Breast epithelium (tissue), 4 donors: ENCODE results near the gene ZBTB34. TPM values are rescaled to one million over a fixed set of nuclear protein-coding genes. Genes with fewer than 3 reads are reported as not detected.

Experiments
- DNase-seq, 2 donors: peaks; one replicate each; pipeline ENCODE4 v3.0.0-alpha.2; 2019; ENCODE audit warnings: low spot score in 2 of 2
- H3K27ac ChIP-seq, 2 donors: fragments of 200-600 bp; sonication (generic) in 1 of 2; one replicate each; pipeline ENCODE4 v1.5.1; 2016 to 2019; ENCODE audit warnings: mild to moderate bottlenecking in 1 of 2
- H3K27me3 ChIP-seq, 2 donors: fragments of 200-600 bp; sonication (generic) in 1 of 2; one replicate each; pipeline versions ENCODE4 v1.5.1 to v1.6.0; 2017 to 2019; ENCODE audit warnings: control low read depth in 1 of 2, mild to moderate bottlenecking in 1 of 2
- H3K36me3 ChIP-seq: fragments of 200-600 bp; one replicate; pipeline ENCODE4 v1.5.1; 2019
- H3K4me1 ChIP-seq, 2 donors: fragments of 200-600 bp; sonication (generic); one replicate each; pipeline ENCODE4 v1.5.1; 2016 to 2019; ENCODE audit warnings: control low read depth in 1 of 2
- H3K4me3 ChIP-seq, 3 donors: fragments of 200-600 bp; sonication (generic); 1 replicate in 2 of 3; 2 replicates in 1 of 3; pipeline ENCODE4 v1.5.1; 2016 to 2019; ENCODE audit warnings: mild to moderate bottlenecking in 3 of 3, moderate library complexity in 2 of 3
- H3K9me3 ChIP-seq, 2 donors: fragments of 200-600 bp; sonication (generic) in 1 of 2; one replicate each; pipeline ENCODE4 v1.5.1; 2016 to 2019; ENCODE audit warnings: control low read depth in 1 of 2
- CTCF ChIP-seq, 3 donors: fragments of 450-650 bp; IDR thresholded peaks; one replicate each; pipeline ENCODE4 v1.5.1; 2016 to 2017; ENCODE audit warnings: antibody characterized with exemption in 3 of 3, mild to moderate bottlenecking in 3 of 3, moderate library complexity in 3 of 3
- POLR2A ChIP-seq: fragments of 450-650 bp; IDR thresholded peaks from one replicate; pipeline ENCODE4 v1.6.1; 2016; ENCODE audit warnings: antibody characterized with exemption, mild to moderate bottlenecking, moderate library complexity
- POLR2AphosphoS5 ChIP-seq, 3 donors: sonication (generic); formaldehyde crosslinking; IDR thresholded peaks; one replicate each; pipeline ENCODE4 v1.6.1; 2017; ENCODE audit warnings: antibody characterized with exemption in 3 of 3
- intact Hi-C: fragments of 100-400 bp; cut with DNase I; formaldehyde crosslinking; loops from one replicate; pipeline ENCODE4 v1.15.1; 2023; ENCODE audit warnings: low total_unique reads
- total RNA-seq, 3 donors: library from RNA; depleted of rRNA; stranded (reverse); fragments of >200 nt; gene quantifications; one replicate each; pipeline ENCODE4 v1.1.0, GENCODE V29; 2016

The ZBTB34 gene
- total RNA-seq, 3 donors from 2014 or later = 9.2 to 13.9 (median 12.2) TPM

- intact Hi-C loops = no loop called here
- TF ChIP-seq CTCF (IDR thresholded peaks at IDR 0.05) (no peak), POLR2A (no peak), POLR2AphosphoS5 (IDR thresholded peaks at IDR 0.05) (no peak)
- no peaks in the 10 kb centered on the region for H3K27me3 ChIP-seq
- no peaks in the 10 kb centered on the region for H3K36me3 ChIP-seq
- H3K9me3 ChIP-seq = no peaks in the 10 kb centered on the region
- no peak overlapping the region for H3K27ac ChIP-seq
- no peak overlapping the region for H3K4me3 ChIP-seq
- DNase-seq = no peak
- H3K4me1 ChIP-seq = no peaks in the 10 kb centered on the region
Observed at GRCh38 chr9:126933334-126933980, 73.0 kb downstream of the ZBTB34 start.

- DNase-seq = no peak
- Histone ChIP-seq H3K4me1 (no peaks in the 10 kb centered on the region), H3K4me3 (no peak overlapping the region), H3K27ac (no peak overlapping the region), H3K27me3 (no peaks in the 10 kb centered on the region), H3K36me3 (no peaks in the 10 kb centered on the region), H3K9me3 (no peaks in the 10 kb centered on the region)
- TF ChIP-seq CTCF (IDR thresholded peaks at IDR 0.05) (no peak), POLR2A (no peak), POLR2AphosphoS5 (IDR thresholded peaks at IDR 0.05) (no peak)
- intact Hi-C loops = no loop called here
Observed at GRCh38 chr9:126934441-126934840, 74.0 kb downstream of the ZBTB34 start.

Other genes starting within 250 kb of the ZBTB34 start
- 10 to 100 TPM in 1 of 3 donors, 1 to 10 TPM in 1, under 1 TPM in 1; 0.16 to 20.3 (median 9.2) TPM for gene LMX1B, start 246.7 kb upstream of the ZBTB34 start, total RNA-seq
- gene ZBTB43, start 55.6 kb upstream of the ZBTB34 start, total RNA-seq = 10 to 100 TPM; 10.9 to 20.6 (median 13.1) TPM
- gene RALGPS1, start 54.1 kb downstream of the ZBTB34 start, total RNA-seq = 10 to 100 TPM in 2 of 3 donors, 1 to 10 TPM in 1; 5.8 to 30.7 (median 15.1) TPM